HTR-8/SVneo (cell line): Measurements from ENCODE around the gene STPG3.
"Not testable (repeated sequence)": the region's sequence is repeated elsewhere in the genome, so short reads cannot be mapped to it uniquely, and the experiment has no call there.

Experiments used
- DNase-seq: peaks from one replicate; pipeline ENCODE4 v3.0.0; 2011; ENCODE audit warnings: low spot score, mixed read lengths; ENCODE audit not compliant: insufficient read length
- FAIRE-seq: peaks from 2 replicates; lab custom pipeline; 2011; peaks lifted over from hg19 to GRCh38; lab: Jason Lieb, UNC

The STPG3 gene

DNA sequence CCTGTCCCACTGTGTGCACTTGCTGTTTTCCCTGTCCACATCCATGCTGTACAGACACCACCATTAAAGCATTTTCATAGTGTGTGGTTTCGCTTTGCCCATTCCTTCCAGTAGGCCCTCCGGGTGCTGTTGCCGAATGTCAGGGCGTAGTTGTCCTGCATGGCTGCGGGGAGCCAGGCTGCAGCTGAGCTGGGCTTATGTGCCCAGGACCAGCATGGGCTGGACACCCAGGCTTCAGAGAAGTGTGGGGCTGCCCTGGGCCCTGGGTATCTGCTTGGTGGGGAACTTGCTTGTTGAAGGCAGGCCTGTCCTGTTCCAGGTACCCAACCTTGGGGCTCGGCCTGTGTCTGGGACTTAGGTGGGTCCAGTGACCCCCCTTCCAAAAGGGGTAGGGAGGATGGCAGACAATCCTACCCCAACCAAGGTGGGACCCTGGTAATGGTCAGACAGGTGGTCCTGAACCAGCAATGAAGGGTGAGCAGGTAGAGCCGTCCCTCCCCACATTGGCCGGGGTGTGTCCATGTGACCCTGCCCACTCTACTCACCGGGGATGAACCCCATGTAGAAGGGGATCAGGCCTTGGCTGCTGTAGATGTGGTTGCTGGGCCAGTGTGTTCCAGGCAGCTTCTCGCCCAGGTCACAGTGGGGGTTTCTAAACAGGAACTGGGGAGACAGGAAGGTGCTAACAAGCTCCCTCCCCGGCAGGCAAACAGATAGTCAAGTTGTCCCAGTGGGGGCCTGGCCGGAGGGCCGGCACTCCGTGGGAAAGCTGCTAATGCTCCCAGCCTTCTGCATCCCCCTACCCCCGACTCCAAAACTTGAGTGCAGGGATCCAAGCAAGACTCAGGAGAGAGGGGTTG lies 7.2 kb upstream of the STPG3 start:
- FAIRE-seq (peak; percentile 33), DNase-seq (no peak)

DNA sequence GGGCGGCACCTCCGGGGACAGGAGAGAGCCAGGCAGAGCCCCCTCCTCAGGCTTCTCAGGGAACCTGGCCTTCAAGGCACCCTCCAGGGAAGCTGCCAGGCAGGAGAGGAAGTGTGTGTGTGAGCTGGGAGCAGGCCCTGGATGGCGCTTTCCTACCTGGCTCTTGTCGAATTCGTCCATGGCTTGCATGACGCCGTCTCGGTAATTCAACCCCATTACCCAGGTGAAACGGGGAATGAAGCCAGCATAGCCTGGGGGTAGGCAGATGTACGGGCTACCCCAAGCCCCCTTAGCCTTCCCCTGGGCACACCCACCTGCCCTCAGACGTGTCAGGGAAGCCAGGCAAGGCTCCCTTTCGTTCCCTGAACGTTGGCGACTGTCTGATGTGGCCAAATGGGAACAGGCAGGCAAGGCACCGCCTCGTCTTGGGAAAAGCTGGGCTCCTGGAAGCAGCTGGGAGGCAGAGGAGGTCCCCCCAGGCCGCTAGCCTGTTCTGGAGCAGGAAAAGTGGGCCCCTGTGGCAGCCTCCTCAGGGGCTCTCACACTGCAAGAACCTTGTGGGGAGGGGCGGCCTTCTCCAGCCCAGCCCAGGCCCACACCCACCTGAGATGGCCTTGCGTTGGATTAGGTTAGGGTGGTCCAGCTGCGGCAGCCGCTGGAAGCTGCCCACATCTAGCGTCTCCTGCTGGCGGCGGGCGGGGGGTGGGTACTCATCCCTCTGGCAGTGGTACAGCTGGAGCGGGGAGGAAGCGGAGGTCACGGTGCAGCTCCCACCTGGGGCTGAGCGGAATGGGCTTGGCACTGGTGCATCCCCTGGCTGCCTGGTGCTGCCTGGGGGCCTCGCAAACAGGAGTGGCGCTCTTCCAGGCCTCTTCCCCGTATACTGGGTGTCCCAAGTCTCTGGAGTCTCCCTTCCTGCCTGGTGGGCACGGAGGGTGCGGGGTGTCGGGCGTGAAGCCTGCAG lies 6.3 kb upstream of the STPG3 start:
- DNase-seq (no peak), FAIRE-seq (no peak)

DNA sequence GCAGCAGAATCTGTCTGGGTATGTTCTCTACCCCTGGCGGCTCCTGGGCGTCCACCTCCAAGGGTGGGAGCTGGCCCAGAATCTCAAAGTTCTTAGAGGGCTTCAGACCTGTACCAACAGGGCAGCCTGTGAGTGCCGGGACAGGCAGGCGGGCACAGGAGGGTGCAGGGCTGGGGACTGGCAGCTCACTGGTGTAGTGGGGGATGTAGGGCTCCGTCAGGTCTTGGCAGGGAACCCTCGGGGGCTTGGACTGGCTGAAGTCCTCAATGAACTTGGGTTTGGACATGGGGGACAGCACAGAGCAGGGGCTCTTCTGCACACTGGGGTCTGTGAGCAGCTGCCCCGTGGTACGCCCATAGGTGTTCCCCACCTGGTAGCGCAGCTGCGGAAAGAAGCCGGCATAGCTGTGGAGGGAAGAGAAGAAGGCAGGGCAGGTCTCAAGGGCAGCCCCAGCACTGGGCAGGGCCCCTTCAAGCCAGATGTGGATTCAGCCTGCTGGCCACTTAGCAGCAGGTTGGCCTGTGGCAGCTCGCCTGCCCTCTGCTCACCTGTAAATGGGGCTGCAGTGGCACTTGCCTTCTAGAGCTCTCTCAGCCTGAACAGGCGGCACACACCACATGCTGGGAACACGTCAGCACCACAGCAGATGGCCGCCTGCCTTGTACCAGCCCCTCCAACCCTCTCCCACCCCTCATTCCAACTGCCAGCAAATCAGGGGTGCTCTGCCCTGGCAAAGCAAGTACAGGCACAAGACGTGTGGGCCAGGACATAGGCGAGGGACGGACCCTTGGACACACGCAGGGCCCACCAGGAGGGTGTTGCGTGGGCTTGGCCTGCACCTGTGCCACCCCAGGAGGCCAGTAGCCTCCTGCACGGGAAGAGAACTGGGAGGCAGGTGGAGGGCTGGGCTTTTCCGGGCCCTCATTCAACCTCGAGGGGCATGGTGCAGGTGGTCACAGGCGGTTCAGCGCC lies 5.3 kb upstream of the STPG3 start:
- DNase-seq, result no peak

DNA sequence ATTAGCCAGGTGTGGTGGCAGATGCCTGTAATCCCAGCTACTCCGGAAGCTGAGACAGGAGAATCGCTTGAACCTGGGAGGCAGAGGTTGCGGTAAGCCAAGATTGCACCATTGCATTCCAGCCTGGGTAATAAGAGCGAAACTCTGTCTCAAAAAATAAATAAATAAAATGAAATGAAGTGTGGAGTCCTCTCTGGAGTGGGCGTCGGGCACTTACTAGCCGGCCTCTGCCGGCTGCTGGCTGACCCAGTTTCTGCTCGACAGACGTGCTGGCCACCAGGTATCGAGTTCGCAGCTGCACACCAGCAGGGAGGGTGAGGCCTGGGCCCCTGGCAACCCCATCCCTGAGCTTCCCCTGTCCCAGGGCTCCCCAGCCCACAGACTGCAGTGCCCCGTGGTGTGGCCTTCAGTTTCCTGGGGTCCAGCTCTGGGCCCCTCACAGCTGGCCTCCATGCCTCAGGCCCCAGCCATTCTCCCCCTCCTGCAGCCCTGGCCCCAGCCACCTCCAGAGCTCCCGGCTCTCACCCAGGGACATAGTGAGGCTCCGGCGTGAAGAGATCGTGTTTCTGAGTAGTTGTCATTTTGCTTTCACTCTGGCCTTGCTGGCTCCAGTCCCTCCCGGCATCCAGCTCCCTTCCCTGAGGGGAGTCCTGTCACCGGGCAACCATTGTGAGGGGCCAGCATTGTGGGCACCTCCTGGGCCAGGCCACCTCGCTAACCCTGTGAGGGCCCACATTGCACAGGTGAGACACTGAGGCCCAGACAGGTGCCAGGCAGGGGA lies 3.8 kb upstream of the STPG3 start:
- no peak for FAIRE-seq
- DNase-seq, result no peak

More for the DNA sequence above, 5.3 kb upstream of the STPG3 start:
- FAIRE-seq, result no peak

DNA sequence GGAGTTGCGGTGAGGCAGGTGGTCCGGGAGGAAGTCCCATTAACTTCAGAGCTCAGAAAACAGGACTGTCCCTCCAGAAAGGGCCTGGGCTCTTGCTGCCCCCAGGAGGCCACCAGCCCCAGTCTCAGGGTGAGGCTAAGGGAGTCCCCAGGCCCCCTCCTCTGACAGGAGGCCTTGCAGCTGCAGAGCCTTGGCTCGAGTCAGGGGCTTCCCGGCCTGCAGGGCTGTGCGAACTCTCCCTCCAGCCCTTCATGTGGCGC lies 3.2 kb upstream of the STPG3 start:
- FAIRE-seq, result no peak
- no peak for DNase-seq

DNA sequence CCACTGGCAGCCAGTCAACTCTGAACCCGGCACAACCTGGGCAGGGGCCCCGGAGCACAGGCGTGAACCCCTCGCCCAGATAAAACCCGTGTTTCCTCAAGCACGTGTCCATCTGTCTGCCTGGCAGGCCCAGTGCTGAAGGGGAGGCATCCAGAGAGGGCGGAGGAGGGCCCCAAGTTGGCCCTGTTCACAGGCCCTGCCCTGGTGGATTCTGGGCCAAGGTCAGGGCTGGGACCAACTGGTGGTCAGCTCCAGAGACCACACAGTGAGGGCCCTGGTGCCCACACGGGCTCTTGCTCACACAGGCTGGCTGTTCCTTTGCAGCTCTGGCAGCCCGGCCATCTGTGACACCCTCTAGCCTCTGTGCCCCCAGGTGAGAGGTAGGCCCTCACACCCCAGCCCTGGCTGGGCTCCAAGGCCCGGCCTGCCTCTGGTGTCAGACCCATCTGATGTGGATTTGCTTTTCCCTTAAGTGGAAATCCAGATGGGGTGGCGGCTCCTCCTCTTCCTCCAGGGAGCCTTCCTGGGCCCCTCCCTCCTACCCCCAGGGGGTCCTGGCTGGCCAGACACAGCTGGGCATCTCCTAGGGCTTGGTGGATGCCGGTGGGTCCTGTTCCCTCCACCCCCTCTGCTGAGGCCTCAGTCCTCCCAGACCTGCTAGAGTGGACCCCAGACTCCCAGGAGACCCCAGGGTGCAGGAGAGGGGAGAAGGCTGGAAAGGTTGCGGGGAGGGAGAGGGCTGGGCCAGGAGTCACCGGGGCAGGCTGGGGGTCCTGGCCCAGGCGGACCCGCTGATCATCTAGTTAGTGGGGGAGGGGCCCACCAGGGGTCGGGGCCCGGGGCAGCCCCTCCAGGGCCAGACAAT lies 525 bp upstream of the STPG3 start:
- DNase-seq (no peak), FAIRE-seq (no peak)

DNA sequence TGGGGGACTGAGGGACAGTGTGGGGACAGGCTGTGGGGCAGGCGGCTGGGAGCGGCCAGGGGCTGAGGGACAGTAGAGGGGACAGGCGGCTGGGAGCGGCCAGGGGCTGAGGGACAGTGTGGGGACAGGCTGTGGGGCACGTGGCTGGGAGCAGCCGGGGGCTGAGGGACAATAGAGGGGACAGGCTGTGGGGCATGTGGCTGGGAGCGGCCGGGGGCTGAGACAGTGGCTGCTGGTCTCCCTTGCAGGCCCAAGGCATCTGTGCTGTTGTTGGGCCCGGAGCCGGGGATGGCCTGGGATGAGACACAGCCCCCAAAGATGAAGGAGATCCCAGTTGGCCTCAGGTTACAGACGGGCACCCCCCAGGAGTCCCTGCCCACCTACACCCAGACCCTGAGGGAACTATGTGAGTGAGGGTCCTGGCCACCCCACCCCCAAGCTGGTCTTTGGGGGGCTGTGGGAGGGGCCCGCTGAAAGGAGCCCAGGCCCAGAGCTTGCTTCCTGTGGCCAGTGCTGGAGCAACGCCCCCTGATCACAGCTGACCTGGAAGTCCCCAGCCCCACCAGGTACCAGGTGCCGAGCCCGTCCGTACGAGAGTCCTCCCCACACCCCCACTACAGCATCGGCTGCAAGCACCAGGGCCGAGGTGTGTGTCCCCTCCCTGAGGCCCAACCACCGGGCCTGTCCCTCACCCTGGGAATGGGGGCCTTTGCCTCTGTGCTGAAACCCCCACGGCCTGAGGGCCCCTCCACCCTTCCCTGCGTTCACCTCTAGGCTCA lies 593 bp downstream of the STPG3 start:
- FAIRE-seq (no peak), DNase-seq (no peak)

DNA sequence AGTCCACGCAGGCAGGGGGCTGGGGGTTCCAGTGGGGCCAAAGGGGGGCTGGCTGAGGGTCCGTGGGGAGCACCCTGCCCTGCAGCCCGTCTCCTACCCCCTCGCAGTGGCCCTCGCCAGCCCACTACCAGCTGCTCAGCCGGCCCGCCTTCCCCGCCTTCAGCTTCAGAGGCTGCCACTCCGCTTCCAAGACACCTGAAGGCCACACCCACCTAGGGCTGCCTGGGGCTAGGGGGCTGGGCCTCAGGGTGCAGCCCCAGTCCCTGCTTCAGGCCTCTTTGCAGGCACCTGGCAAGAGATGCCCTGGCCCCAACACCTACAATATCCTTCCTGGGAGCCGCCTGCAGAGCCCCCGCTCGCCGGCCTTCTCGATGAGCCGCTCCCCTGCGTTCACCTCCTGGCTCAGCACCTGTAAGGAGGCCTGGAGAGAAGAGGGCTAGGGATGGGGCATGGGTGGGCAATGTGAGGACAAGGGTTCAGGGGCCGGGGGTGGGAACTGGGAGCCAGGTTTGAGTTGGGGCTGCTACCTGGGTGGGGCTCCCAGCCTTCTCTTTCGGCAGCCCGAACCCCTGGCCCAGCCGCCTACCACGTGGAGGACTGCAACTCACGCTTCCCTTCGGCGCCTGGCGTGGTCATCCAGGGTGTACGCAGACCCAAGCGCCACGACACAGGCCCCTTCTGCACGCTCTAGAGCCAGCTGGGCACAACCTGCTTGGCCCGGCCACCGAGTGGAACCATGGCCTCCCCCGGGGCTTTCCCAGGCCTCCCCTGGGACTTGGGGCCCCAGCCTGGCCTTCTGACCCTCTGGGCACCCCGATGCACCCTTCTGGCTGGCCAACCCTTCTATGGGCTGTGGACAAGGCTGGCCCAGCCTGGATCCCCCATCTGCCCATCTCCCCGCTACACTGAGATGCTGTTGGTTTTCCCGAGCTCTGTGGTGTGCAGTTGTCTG lies 1.7 kb downstream of the STPG3 start:
- no peak for FAIRE-seq
- DNase-seq, result no peak

DNA sequence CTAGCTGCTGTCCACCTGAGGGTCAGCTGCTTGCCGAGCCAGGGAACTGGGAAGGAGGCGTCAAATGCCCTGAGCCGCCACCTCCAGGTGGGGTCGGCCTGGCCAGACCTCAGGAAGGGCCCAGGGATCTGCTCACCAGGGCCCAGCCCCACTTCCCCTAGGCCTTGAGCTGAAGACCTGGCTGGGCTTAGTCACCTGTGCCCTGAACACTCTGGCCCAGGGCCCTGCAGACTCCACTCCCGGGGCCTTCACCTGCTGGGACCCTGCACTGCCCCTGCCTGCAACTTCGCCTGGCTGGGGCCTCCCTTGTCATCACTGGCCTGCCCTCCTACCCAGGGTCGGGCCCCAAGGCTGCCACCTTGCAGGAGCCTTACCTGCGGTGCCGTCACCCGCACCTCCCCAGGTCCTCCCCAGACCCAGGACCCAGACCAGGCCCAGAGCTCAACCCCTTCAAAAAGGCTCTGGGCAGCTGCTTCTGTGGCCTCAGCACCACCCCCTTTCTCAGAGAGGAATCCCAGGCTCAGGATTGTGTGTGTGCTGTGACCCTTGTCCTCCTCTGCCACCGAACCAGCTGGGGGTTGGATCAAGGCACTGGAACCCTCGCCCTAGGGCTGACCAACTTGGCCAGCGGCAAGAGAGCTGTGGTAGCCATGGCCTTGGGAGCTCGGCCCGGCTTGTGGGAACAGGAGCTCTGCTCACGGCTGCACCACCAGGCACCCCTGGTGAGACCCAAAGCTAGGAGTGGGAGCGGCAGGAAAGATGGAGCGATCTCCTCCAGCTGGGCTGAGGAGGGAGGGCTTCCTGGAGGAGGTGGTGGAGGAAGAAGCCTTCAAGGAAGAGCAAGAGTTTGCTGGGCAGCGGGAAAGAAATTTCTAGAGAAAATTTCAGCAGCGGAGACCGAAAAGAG lies 2.9 kb downstream of the STPG3 start:
- no peak for DNase-seq
- FAIRE-seq, result no peak

DNA sequence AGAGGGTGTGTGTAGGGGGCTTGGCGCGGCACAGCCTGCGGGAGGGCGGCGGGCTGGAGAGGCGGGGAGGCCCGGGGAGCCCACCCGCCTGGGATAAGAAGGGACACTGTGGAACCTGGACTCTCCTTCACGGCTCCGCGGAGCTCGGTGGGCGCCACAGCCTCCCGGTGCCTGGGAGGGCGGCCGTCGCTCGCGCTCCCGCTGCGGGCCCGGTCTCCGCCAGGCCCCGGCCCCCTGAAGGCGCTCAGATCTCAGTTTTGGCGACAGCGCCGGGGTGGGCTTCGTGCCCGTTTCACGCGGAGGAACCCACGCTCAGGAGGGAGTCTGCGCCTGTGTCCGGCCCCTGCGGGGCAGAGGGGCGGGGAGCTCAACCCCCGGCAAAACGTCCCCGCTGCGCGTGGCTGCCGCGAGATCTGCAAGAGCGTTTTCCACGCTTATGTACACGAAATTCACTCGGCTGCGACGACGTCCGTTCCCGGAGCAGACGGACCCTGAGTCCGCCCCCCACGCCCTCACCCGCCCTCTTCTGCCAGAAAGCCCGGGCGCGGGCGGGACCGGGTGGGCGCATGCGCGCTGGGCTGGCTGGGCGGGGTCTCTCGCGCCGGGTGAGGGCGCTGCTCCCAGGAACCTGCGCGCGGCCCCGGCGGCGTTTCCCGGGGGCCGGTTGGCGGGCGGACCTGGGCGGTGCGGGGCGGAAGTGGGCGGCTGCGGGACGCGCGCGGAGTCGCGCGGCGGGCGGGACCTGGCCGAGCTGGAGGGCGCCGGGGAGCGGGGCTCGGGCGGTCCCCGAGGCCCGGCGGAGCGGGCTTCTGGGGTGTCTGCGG lies 3.8 kb downstream of the STPG3 start, which contains the start of gene NELFB:
TSS of gene NELFB (plus strand) at position 704 of the 824 bp plus-strand sequence.
- DNase-seq (peak; percentile 93), FAIRE-seq (peak; percentile 79)

DNA sequence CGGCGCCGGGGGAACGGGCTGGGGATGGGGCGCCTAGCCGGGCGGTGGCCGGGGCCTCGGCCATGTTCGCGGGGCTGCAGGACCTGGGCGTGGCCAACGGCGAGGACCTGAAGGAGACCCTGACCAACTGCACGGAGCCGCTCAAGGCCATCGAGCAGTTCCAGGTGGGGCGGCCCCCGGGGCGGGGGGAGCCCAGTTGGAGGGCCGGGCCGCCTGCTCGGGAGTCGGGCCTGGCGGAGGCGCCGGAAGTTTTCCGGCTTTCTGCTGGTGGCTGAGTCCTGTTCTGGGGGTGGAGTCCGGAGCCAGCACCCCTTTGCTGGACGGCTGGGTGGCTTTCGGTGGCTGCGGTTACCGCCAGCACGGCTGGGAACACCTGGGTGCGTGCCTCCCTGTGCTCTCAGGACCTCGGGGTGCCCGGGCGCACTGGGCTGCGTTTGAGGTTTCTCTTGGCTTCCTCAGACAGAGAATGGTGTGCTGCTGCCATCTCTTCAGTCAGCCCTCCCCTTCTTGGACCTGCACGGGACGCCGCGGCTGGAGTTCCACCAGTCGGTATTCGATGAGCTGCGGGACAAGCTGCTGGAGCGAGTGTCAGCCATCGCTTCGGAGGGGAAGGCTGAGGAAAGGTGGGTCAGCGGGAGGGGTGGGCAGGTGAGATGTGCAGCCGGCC lies 4.5 kb downstream of the STPG3 start:
- DNase-seq (peak; percentile 52), FAIRE-seq (no peak)

DNA sequence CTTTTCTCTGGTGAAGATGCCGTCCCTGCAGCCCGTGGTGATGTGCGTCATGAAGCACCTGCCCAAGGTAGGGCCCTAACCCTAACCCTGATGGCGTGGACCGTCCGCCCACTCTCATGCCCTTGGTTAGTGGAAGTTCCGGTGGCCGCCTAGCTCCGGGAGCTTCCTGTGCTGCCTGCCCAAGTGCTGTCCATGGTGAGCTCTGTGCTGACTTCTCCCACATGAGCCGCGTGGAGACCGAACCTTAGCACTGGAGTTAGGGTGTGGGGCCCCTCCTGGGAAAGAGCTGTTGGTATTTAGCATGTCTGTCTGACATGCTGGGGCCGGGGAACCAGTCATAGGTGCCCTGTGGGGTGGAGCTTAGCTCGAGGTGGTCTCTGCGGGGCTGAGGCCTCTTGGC lies 5.3 kb downstream of the STPG3 start:
- DNase-seq (no peak), FAIRE-seq (no peak)

DNA sequence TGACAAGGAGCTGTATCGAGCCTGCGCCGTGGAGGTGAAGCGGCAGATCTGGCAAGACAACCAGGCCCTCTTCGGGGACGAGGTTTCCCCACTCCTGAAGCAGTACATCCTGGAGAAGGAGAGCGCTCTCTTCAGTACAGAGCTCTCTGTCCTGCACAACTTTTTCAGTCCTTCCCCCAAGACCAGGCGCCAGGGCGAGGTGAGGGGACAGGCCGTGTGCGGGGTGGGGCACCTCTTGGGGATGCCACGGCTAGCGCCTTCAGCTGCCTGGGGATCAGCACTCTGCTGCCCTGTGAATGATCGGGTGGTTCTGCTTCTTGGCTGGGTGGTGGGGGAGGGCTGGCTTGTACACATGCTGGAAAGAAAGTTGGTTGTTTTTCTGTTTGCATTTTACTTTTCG lies 5.8 kb downstream of the STPG3 start:
- no peak for DNase-seq
- no peak for FAIRE-seq

DNA sequence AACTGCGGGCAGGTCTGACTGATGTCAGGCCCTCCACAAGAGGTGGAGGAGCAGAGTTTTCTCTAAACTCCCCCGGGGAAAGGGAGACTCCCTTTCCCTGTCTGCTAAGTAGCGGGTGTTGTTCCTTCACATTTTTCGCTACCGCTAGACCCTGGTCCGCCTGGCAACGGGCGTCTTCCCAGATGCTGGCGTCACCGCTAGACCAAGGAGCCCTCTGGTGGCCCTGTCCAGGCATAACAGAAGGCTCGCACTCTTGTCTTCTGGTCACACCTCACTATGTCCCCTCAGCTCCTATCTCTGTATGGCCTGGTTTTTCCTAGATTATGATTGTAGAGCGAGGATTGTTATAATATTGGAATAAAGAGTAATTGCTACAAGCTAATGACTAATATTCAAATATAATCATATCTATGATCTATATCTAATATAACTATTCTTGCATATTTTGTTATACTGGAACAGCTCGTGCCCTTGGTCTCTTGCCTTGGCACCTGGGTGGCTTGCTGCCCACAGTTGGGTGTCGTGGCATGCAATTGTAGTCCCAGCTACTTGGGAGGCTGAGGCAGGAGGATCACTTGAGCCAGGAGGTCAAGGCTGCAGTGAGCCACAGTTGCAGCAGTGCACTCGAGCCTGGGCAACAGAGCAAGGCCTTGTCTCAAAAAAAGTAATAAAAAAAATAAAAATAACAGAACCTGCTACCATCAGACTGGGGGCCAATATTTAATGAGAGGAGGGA lies 11.3 kb downstream of the STPG3 start:
- not testable (repeated sequence) for DNase-seq, FAIRE-seq
